ENCODE data around the gene CASP4.
"Not testable (repeated sequence)": the region's sequence is repeated elsewhere in the genome, so short reads cannot be mapped to it uniquely, and the experiment has no call there.

The CASP4 gene

DNA sequence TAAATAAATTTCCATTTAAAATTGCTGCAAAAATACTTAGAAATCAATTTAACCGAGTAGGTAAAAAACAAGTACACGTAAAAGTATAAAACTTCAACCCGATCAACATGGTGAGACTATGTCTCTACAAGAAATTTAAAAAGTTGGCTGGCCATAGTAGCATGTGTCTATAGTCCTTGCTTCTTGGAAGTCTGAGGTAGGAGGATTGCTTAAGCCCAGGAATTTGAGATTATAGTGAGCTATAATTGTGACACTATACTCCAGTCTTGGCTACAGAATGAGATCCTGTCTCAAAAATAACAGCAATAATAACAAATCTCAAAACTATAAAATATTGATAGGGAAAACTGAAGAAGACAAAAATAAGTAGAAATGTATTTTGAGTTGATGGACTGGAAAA, 11.1 kb downstream of the CASP4 start:
- DNase-seq = no peak

DNA sequence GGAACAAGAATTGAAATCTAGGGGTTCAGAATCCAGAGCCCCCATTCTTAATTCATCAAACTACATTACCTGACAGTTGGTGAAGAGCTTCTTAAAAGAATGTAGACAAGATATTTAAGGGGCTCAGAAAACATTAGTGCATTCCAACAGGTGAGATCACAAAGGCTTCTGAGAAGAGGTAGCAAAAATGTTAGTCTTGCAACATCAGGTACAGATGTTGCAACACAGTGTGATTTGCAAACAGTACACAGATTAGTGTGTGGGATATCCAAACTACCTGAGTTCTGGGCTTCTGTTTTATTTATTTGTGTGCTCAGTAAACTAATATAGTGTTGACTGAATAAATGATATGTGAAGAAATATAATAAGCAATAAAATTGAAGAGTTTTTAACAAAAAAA, 11.8 kb downstream of the CASP4 start:
- DNase-seq = no peak

DNA sequence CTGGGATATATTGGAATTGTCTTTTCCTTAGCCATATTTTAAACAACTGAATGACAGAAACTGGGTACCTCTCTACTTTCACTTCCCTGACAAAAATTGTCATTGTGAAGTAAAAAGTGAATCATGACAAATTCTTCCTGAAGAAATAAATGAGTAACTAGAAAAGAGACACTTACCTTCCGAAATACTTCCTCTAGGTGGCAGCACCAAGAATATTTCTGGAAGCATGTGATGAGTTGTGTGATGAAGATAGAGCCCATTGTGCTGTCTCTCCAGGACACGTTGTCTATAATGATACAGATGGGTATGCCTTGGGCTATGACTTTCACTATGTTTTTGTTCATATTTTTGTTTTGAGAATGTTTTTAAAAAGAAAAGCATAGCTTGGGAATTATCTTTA, 21.5 kb downstream of the CASP4 start:
- DNase-seq = no peak

GRCh38 chr11:104944076-104944475, 24.3 kb downstream of the CASP4 start:
- DNase-seq = no peak

GRCh38 chr11:104943561-104943960, 24.8 kb downstream of the CASP4 start:
- no peak for DNase-seq

- DNase-seq = no peak
Measured at GRCh38 chr11:104934594-104934993, 33.8 kb downstream of the CASP4 start.

GRCh38 chr11:104934073-104934472, 34.3 kb downstream of the CASP4 start:
- DNase-seq = not testable (repeated sequence)

GRCh38 chr11:104928811-104929210, 39.6 kb downstream of the CASP4 start:
- DNase-seq = no peak

GRCh38 chr11:104926771-104927611, 41.4 kb downstream of the CASP4 start:
- no peak for DNase-seq

GRCh38 chr11:104925850-104926249, 42.5 kb downstream of the CASP4 start:
- no peak for DNase-seq

DNA sequence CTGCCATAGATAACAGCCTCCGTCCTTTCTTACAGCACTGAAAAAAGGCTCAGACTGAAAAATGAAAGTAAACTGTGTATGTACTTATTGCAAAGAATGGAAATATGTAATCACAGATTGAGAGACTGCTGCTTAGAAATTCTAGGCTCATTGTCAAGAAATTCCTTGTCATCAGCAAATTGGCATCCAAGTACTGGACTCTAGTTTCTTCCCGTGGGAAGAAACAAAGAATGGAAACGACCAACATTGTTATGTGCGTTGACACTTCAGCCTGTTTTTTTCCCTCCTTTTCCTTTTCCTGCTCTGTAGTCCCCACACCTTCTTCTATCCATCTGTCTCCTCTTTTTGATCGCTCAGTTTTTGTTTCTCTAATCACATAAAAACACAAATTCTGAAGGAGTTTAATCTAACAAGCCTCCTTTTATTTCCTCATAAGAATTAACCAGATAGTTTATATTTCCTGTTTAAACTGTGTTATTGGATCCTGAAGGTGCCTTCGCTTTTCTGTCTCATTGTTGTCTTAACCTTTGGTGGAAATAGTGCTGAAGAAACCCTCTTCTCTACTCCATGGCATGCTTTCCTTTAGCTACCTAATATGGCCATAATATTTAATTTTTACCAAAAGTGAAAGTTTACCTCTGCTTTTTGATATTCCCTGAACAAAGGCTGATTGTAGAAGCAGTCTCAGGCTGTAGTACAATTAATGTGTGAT, 50.1 kb downstream of the CASP4 start:
- DNase-seq = no peak

DNA sequence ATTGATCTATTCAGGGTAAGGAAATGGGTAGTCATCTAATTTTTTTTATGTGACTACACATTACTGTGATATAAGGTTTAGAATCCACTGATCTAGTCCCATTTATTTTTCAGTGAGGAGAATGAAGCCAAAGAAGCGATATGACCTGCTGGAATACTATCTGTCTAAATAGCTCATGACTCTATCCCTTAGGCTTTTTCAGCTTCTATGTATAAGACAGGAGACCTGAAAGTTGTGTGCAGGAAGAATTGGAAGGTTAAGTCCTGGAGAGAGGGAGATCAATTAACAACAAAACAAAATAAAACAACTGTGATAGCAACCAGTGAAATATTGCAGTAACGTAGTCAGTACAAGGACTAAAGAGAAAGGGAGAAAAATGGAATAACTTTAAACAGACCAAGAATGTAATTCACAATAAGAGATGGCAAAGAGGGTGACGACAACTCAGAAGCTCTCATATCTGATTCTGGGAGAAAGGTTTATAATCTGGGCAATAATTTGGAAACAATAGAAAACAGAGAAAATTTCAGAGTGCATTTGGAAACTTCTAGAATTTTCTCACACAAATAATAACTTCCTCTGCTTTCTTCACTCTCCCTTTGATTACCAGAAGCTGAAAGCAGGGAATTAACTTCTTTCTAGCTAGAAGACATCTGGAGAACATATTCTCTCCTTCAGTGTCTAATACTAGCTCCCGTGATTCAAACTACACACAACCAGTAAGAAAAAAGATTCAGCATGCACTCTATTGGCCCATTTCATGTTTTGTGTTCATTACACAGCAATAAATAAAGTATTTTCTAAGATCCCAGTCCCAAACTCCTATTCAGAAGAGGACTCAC, 50.9 kb downstream of the CASP4 start:
- DNase-seq = no peak

DNA sequence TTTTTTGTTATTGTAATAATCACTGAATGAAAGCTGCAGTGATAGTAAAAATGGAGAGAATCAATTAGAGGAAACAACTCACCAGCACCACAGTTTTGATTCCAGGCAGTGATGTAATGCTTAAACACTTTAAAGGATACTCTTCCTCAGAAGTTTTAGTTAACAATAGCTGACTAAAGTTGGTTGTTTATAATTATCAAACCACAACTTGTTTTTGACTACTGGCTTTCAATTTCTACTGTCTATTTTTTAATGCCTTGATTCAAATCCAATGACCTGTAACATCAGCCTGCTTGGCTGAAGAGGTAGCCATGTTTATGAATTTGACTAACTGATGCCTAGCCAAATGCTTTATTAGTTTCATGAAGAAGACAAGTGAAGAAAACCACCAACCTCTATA, 51.9 kb downstream of the CASP4 start:
- DNase-seq = no peak

GRCh38 chr11:104912102-104912501, 56.3 kb downstream of the CASP4 start:
- DNase-seq = no peak

DNA sequence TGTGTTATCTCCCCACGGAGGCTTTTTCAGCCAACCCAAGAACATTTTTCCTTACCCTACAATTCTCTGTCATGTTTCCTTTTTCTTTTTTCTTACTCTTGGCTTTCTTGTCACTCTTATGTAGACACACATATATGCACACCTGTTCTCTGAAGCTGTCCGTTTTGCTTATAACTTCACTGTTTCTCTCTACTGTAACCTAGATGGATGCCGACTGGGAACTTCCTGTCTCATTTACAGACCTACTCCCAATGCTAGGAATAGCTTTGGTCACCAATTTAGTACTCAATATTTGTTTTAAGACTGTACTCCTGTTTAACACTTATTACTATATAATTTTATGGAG, 60.2 kb downstream of the CASP4 start:
- DNase-seq = no peak

DNA sequence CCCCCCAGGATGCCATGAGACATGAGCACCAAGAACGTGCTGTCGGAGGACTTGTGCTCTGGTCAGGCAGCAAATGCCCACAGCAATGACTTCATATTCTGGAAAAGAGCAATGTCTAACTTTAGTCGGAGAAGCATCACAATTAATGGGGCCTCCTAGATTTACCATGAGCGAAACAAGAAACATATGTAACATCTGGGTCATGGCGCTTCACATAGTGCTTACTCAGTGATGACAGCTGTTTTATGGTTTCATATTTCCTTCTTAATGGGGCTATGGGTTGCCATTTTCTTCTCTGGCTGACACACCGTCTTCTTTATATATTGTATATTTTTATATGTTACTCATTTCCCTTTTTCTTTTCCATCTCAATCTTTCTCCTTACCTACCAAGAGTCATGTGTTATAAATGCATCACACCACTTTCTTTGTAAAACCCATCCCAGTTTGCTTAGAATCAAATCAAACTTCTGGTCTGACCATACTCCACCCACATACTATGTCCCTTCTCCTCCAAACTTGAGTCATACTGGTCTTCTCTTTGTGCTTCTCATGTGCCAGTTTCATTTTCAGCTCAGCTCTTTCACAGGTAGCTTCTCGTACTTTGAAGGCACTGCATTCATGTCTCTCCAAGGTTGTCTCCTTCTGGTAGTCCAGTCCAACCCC, 60.7 kb downstream of the CASP4 start:
- no peak for DNase-seq

- DNase-seq = no peak
Measured at GRCh38 chr11:104905271-104905670, 63.1 kb downstream of the CASP4 start.

- DNase-seq = no peak
Measured at GRCh38 chr11:104899226-104899625, 69.1 kb downstream of the CASP4 start.

DNA sequence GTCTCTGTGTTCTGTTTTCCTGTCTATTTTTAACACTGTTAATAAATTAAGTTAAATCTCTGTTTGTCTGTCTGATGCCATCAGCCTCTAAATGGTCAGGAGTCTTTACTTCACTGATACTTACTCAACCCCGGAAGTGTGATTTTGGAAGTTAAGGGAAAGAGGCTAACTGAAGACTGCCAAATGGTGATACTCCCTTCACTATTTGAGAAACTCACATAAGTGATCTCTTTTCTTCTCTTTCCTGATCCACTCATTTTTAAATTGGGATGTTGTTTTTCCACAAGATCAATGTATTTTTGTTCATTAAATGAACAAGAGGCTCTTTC, 69.7 kb downstream of the CASP4 start:
- DNase-seq = no peak

DNA sequence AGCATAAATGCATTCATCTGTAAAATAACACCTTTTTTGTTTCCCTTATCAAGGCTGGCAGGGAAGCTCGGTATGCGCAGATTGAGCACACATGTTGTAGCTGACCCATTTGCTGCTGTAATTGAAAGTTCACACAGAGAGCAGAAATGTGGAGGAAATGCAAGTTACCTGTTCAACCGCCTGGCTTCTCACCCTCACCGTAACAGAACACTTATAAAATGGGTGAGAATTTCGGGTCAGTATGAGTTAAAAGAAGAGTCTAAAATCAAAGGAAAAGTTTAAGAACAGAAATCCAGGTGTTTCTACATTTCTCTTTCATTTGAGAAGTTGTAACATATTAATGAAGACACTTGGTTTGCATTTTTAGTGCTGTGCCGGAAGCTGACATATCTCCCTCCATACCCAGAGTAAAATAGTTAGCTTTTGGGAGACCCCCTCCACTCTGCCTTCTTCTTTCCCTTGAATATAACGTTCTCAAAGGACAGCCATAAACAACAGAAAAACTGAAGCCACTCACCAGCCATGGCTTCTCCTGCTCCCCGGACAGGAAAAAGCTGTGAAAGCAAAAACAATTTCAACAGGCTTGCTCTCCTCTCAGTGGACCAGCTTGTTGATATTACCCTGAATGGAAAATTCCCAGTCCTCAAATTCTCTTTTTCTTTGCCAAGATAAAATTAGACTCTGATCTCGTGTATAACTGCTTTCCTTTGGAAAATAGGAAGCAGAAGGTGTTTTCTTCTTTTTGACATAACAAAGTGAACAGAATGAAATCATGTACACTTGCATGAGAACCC, 70.3 kb downstream of the CASP4 start, which contains the start of gene CASP12:
TSS of gene CASP12 (minus strand) at position 570 of the 794 bp plus-strand sequence.
- no peak for DNase-seq

DNA sequence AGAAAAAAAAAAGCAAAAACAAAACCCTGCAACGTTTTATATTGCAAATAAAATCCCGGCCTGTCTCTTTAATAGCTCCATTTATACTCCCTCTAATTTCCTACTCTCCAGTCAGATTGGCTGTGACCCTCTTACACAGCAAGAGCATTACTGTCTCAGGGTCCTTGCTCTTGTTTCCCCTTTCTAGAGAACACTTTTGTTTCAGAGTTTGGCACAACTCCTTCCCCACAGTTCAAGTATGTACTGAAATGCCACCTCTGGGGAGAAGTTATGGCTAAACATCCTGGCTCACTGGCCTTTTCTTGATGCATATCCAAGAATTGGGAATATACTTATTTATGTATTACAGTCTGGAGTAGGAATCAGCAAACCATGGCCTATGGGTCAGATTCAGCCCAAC, 72.7 kb downstream of the CASP4 start:
- DNase-seq = no peak
